Vagina (tissue), 2 donors: ENCODE results near the gene PDK4.

Source experiments
- CTCF ChIP-seq, 3 experiments: fragments of 450-650 bp in 2 of 3; fragments of 200-600 bp in 1 of 3; sonication (generic) in 1 of 3; IDR thresholded peaks; one replicate each; pipeline ENCODE4 v1.5.1; 2017 to 2019; ENCODE audit warnings: antibody characterized with exemption in 3 of 3, mild to moderate bottlenecking in 2 of 3, moderate library complexity in 2 of 3
- POLR2A ChIP-seq, 2 donors: fragments of 450-650 bp; IDR thresholded peaks; one replicate each; pipeline ENCODE4 v1.6.1; 2017; ENCODE audit warnings: antibody characterized with exemption in 2 of 2, mild to moderate bottlenecking in 2 of 2, moderate library complexity in 2 of 2
- POLR2AphosphoS5 ChIP-seq, 2 donors: sonication (generic); formaldehyde crosslinking; IDR thresholded peaks; one replicate each; pipeline ENCODE4 v1.9.0; 2017; ENCODE audit warnings: antibody characterized with exemption in 2 of 2, mild to moderate bottlenecking in 2 of 2, low read depth in 1 of 2; ENCODE audit not compliant: insufficient read depth in 1 of 2

- TF ChIP-seq CTCF (IDR thresholded peaks at IDR 0.05) (no peak), POLR2AphosphoS5 (IDR thresholded peaks at IDR 0.05; ENCODE audit: insufficient read depth in 1 of 2, low read depth in 1 of 2) (no peak), POLR2A (IDR thresholded peaks at IDR 0.05) (no peak)
Measured at GRCh38 chr7:95558864-95559263, 37.5 kb downstream of the PDK4 start.
